HG03558 (cell line): ENCODE measurements around the gene NAB2.
"Not testable (repeated sequence)": the region's sequence is repeated elsewhere in the genome, so short reads cannot be mapped to it uniquely, and the experiment has no call there.

Experiments used
- ATAC-seq: cut with Tn5 transposase; IDR thresholded peaks from one replicate; pipeline ENCODE4 v1.9.1; 2021; ENCODE audit warnings: moderate number of reproducible peaks; ENCODE audit not compliant: unreplicated experiment; ENCODE audit errors: extremely low read depth

NAB2 gene

DNA sequence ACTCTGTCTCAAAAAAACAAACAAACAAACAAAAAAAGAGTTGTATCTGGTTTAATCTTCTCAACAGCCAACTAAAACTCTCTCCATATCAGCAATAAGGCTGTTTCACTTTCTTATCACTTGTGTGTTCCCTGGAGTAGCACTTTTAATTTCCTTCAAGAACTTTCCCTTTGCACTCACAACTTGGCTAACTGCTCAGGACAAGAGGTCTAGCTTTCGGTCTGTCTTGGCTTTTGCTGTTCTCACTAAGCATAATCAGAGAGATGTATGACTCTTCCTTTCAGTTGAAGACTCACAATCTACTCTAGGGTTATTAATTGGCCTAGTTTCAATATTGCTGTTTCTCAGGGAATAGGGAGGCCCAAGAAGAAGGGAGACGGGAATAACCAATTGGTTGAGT, 22.7 kb upstream of the NAB2 start:
- ATAC-seq, result no peak

DNA sequence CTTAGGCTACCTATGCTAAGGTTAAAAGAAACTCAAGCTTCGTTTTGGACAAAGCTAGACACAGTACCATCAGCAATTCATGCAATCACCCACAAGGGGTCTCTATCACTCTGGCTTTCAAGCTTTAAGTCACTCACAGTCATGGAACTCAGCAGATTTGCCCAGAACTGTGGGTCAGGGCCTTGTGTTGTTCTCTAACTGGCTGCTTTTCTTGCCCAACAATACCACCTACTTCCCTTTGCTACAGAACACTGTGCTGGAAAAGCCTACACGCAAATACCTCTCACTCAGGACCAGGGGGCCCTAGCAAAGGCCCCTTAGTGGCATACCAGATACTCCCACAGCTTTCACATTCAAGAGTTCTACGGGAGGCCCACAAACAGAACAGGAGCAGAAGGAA, 19.4 kb upstream of the NAB2 start:
- peak; percentile 63 for ATAC-seq

DNA sequence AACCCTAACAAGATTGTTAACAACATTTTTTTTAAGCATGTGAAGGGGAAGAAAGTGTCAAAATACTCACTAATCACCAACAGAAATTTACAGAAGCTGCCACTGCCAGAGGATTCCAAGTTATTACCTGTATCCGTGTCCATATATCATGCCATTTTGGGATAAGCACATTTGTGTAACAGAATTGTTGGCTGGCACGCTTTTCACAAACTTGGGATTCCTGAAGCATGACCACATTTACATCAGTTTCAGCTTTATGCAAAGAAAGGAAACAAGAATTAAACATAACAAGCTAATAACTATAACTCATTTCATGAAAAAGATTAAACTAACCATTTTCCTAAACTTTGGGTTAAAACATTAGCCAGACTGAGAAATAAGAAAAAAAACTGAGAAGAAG, 16.3 kb upstream of the NAB2 start:
- ATAC-seq, result no peak

DNA sequence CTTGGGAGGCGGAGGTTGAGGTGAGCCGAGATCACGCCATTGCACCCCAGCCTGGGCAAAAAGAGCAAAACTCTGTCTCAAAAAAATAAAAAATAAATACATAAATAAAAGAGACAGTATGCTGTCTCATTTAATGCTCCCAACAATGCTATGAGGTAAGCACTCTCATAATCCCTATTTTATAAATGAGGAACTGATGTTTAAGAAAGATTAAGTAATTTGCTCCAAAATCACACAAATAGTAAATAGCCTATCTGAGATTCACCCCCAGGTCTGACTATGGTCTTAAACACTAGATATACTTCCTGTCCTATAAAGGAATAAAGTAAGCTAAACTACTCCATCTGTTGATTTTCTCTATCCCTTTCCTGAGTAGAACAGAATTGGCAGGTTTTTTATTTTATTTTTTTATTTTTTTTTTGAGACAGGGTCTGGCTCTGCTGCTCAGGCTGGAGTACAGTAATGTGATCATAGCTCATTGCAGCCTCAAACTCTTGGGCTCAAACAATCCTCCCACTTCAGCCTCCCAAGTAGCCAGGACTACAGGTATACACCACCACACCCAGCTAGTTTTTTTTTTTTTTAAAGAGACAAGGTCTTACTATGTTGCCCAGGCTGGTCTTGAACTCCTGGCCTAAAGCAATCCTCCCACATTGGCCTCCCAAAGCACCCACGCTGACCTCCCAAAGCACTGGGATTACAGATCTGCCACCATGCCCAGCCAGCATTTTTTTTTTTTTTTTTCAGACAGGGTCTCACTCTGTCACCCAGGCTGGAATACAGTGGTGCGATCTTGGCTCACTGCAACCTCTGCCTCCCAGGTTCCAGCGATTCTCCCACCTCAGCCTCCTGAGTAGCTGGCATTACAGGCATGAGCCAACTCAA, 15.1 kb upstream of the NAB2 start:
- not testable (repeated sequence) for ATAC-seq

DNA sequence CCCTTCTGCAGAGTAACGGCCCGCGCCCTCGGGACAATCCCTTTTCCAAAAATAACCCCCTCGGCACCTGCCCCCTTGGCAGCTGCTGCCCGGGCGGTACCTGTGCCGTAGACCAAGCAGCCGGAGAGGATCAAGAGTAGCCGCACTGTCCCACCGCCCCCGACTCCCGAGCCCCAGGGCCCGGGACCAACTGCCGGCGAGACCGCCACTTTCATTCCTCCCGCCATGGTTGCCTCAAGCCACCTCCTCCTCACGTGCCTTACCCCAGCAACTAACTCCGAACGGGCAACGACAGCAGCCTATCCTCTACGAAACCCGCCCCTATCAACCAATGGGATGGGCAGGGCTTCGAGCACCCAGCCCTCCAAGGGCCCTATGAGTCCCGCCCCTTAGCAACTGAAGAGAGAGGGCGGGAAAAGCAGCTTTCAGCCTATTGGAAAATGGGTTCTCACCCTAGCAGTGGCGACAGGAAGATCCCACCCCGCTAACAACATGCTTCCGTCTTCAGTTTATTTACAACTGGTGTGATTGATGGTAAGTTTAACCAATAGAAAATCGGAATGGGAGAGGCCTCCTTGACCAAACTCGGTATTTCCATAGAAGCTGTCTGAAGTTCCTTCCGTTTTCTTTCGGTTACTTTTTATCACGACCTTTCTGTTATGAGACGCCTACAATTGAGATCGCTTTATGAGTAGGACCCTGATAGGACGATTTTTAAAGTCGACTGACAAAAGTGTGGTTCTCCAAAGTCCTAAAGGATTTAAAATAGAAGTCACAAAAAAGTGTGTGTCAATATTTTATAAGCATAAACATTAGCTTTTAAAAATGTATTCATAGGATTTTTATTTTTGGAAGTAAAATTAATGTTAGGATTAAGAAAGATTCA, 10.2 kb upstream of the NAB2 start, which contains the start of gene NEMP1:
NEMP1 (minus strand) TSS at position 273 of the 886 bp plus-strand sequence; CDS start at position 227, 46 bp downstream.
- ATAC-seq, result peak; percentile 87

DNA sequence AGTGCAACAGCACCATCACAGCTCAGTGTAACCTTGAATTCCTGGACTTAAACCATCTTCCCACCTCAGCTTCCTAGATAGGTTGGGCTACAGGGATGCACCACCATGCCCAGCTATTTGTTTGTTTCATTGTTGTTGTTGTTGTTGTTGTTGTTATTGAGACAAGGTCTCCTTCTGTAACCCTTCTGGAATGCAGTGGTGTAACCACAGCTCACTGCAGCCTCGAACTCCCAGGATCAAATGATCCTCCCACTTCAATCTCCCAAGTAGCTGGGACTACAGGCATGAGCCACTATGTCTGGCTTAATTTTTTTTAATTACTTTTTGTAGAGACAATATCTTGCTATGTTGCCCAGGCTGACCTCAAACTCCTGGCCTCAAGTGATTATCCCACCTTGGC, 9.1 kb upstream of the NAB2 start:
- ATAC-seq, result no peak

DNA sequence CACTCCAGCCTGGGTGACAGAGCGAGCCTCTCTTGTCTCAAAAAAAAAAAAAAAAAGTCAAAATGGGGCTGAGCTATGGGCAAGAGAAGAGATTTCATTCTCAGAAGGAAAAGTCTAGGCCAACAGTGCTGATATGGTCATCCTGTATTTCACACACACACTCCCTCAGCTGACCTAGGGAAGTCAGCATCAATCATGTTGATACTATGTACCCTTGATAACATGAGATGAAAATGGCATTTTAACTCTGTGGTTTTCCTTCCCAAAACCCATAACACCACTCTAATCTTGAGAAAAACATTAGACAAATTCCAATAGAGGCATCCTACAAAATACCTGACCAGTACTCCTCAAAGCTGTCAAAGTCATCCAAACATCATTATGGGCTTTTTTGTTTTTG, 8.1 kb upstream of the NAB2 start:
- ATAC-seq, result no peak

DNA sequence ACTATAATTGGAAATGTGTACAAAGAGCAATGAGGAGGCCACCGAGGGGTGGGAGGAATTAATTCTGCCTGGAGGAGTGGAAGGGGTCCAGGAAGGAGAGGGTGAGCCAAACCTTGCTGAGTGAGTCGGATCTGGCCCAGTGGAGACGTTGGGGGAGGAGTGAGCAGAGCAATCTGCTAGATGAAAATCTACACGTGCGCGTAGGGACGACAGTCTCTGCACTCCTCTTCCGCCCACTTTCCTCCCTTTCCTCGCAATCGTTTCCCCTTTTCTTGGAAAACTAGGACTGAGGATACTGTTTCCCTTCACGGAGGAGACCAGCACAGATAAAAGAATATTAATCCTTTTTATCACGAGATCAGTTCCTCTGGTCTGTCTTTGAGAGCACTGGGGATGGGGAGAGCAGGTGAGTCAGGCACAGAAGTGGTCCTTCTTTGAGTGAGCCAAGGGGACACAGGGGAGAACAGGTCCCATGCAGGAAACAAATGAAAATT, 2.9 kb upstream of the NAB2 start:
- ATAC-seq, result no peak

DNA sequence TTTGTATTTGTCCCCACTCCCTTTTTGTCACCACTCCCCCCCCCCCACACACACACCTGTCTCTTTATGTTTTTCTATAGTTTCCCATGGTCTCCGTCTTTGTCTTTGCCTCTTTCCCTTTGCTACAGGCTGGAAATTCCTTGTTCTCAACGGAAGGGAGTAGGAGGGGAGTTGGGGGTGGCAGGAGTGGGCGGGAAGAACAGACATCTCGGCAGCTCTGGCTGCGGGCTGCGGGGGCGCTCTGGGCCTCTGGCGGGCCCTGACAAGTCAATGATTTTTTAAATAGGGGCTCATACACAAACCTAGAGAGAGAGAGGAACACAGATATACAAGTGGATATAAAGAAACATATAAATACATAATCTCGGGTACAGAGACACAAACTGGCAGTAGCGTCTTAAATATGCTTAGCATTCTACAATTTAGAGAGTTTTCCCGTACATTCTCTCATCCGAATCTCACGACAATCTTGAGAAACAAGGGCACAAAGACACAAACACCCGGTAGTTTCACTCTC, 2.4 kb upstream of the NAB2 start:
- no peak for ATAC-seq

DNA sequence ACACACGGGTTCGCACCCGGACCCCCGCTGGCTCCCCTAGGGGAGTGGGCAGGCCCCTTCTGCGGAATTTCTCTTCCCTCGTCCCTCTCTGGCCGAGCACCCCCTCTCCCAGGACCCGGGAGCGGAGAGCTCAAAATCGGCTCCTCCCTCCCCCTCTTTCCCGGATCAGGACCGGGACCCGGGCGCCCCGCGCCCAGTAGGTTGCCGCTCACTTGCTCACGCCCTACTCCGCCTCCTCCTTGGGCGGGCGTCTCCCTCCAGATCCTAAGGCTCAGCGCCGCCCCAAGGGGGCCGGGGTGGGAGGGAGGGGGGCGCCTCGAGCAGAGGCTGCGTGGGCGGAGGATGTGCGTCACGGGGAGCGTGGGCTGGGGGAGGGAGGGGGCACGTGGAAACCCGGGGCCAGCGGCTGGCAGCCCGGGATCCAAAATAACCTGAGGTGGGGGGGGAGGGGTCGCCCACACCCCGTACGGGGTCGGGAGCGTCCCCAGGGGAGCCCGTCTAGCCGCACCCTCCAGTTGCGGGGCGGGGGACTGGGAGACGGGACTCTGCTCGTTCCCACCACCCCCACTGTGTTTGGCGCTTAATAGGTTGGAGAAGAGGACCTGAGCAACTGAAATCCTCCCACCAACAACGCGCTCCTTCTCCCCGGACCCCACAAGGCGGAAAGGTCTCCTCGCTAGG, 1.8 kb upstream of the NAB2 start:
- ATAC-seq, result peak; percentile 11

DNA sequence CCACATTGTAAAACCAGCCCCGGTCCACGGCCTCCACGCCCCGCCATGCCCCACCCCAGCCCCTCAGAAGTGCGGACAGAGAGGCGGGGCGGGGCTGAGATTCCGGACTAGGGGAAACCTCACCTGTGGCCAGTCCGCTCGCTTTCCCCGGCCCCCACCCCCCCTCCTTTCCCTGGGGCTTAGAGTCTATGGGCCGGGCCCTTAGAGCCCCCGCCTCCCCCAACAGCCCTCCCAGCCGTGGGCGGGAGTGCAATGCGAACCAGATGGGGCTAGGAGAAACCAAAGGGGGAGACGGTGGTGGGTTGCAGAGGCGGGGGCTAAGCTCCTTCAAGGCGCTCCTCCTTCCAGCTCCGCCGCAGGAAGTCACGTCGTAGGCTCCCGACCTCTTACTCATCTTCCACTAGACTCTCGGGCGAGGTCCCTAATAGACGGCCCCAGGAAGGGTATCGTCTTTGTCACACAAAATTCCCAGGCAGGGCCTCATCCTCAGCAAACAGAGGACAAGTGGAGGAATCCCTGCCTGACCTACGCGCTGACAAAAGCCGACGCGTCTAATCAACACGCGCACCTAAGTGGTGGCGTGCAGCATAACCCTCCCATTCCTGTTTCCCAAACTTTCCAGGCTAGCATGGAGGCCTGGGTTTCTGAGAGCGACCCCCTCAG, 1.1 kb upstream of the NAB2 start:
- ATAC-seq, result peak; percentile 11

DNA sequence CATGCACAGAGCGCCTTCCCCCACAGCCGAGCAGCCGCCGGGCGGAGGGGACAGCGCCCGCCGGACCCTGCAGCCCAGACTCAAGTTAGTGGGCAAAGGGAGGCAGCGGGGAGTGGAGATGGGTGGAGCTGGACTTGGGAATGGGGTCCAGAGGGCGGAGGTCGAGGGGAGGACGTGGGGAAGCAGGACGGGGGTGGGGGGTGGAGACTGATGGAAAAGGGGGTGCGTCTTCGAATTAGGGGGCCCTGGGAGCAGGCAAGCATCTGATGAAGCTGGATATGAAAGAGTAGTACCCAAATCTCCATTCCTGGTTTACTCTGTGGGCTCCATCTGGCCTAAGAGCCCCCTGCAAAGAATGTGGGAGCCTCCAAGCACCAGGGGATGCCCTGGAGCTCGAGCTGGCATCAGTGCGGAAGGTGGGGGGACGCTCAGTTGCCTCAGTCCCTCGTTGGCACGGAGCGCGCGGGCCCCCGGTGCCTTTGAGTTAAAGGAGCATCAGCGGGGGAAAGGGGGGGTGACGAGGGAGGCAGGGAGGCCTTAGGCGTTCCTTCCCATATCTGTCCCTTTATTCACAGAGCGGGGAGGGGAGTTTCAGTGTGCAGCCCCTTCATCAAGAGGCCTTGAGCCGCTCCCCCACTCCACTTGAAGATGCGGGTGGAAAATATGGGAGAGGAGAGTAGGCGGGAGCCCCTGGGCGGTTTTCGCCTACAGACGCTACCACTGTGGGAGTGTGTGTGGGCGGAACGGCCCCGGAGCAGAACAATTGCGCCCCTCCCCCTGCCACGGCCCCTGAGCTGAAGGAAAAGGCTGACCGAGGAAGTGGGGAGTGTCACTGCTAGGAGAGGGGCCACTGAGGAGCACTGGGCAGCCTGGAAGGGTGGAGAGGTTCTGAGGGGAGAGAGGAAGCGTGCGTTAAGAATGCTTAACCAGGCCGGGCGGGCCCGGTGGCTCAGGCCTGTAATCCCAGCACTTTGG, 644 bp downstream of the NAB2 start:
- no peak for ATAC-seq

DNA sequence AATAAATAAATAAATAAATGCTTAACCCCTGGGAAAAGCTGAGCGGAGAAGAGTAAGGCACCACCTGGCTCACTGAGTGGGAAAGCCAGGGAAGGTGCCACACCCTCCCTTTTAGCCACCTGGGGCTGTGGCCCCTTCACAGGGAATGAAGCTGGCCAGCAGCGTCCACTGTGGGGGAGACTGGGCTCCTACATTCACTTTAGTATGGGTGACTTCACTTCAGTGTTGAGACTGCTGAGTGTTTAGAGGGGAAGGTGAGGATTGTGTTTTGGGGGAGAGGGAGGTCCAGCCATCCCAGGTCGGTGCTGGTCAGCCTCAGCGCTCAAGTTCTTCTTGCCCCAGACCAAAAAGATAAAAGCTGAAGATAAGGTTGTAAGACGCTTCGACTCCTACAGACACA, 1.6 kb downstream of the NAB2 start:
- ATAC-seq, result no peak

DNA sequence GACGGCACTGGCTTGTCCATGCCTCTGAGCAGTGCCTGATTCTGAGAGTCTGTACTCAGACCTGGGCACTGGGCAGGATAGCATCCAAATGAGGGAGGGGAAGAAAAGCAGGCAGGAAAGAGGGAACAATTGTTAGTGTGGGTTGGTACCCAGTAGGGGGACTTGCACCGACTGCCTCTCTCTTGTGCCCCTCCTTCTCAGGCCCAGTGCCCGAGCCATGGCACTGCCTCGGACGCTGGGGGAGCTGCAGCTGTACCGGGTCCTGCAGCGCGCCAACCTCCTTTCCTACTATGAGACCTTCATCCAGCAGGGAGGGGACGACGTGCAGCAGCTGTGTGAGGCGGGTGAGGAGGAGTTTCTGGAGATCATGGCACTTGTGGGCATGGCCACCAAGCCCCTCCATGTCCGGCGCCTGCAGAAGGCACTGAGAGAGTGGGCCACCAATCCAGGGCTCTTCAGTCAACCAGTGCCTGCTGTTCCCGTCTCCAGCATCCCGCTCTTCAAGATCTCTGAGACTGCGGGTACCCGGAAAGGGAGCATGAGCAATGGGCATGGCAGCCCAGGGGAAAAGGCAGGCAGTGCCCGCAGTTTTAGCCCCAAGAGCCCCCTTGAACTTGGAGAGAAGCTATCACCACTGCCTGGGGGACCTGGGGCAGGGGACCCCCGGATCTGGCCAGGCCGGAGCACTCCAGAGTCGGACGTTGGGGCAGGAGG, 2.2 kb downstream of the NAB2 start:
- no peak for ATAC-seq

DNA sequence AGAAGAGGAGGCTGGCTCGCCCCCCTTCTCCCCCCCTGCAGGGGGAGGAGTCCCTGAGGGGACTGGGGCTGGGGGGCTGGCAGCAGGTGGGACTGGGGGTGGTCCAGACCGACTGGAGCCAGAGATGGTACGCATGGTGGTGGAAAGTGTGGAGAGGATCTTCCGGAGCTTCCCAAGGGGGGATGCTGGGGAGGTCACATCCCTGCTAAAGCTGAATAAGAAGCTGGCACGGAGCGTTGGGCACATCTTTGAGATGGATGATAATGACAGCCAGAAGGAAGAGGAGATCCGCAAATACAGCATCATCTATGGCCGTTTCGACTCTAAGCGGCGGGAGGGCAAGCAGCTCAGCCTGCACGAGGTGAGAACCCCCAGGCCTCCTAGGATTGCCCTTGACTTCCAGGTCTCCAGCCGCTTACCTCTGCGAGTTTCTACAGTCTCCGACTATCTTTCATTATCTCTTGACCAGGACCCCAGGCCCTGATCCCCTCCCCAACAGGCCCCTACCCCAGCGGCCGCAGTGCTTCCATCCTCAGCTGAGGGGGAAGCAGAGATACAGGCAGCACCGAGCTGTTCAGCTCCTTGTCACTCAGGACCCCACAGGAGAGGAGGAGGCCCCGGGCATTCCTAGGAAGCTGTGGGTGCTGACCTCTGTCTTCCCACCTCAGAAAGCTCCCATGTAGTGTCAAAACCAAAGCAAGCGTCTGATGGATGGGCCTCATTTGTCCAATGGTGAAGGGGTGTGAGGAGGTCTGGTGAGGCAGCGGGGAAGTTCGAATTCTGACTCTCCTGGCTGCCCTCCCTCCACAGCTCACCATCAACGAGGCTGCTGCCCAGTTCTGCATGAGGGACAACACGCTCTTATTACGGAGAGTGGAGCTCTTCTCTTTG, 3.0 kb downstream of the NAB2 start:
- ATAC-seq, result no peak

DNA sequence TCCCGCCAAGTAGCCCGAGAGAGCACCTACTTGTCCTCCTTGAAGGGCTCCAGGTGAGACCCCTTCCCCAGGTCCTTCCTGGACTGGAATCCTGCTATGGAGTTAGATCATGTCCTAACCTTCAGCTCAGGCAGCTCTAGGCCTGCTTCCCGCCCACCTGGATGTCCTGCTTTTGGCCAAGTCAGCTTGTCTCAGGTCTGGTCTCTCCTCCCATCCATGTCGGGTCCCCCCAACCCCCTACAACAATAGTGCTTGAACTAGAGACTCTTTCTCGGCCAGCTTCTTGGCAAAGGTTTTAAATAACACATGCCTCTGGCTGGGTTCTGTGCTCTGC, 3.6 kb downstream of the NAB2 start:
- ATAC-seq, result no peak

DNA sequence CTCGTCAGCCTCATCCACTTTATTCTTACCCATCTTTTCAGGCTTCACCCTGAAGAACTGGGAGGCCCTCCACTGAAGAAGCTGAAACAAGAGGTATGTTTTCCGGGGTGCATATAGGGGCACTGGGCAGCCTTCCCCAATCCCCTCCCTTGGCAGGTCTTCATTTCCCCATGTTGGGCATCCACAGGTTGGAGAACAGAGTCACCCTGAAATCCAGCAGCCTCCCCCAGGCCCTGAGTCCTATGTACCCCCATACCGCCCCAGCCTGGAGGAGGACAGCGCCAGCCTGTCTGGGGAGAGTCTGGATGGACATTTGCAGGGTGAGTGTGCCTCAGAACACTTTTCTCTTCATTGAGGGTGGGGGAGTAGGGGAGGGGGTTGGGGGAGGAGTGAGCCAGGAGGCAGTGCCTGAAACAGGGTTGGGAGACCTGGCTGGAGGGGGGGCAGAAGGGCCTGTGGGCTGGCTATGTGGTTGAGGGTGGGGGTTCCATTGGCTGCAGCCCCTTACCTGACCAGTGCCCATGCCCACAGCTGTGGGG, 4.0 kb downstream of the NAB2 start:
- ATAC-seq, result no peak
